Forelimb muscle (tissue), 1 donor: ENCODE results near the gene NF1. TPM values are rescaled to one million over a fixed set of nuclear protein-coding genes. Genes with fewer than 3 reads are reported as not detected.
A peak's percentile ranks its signal among the peaks of the same experiment; 100 is the strongest.
"Not testable (repeated sequence)": the region's sequence is repeated elsewhere in the genome, so short reads cannot be mapped to it uniquely, and the experiment has no call there.

Source experiments
- DNase-seq: peaks from one replicate; pipeline ENCODE4 v3.0.0-alpha.2; 2013; ENCODE audit warnings: low read depth
- polyA plus RNA-seq: library from polyadenylated mRNA; unstranded; fragments of 120-200 nt; gene quantifications from one replicate; pipeline ENCODE4 v1.2.1, GENCODE V29; 2013; ENCODE audit not compliant: insufficient read length

Gene NF1
- polyA plus RNA-seq, 1 donor: 19.3 TPM

DNA sequence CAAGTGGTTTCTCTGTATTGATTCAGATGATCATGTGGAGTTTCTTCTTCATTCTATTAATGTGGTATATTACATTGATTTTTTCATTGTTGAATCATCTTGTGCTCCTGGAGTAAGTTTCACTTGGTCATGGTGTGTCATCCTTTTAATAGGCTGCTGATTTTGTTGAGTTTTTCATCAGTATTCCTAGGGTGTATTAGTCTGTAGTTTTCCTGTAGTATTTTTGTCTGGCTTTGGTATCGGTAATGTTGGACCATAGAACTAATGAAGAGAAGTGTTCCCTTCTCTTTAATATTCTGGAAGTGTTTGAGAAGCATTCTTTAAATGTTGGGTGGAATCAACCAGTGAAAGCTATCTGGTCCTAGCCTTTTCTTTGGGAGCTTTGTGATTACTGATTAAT lies 103.2 kb downstream of the NF1 start:
- DNase-seq: no peak

DNA sequence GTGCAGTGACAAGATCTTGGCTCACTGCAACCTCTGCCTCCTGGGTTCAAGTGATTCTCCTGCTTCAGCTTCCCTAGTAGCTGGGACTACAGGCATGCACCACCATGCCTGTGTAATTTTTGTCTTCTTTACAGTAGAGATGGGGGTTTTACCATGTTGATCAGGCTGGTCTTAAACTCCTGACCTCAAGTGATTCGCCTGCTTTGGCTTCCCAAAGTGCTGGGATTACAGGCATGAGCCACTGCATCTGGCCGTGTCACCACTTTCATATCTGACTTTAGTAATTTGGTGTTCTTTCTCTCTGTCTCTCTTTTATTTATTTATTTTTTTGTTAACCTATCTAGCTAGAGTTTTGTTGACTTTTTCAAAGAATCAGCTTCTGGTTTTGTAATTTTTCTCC lies 103.9 kb downstream of the NF1 start:
- not testable (repeated sequence) for DNase-seq

DNA sequence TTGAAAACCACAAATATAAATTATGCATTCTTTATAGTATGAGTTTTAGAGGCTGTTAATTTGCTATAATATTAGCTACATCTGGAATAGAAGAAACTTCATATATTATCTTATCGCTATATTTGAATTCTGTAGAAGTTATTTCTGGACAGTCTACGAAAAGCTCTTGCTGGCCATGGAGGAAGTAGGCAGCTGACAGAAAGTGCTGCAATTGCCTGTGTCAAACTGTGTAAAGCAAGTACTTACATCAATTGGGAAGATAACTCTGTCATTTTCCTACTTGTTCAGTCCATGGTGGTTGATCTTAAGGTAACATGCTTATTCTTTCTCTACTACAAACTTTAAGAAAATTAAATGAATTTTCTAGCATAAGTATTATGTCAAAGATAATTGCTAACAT lies 105.5 kb downstream of the NF1 start:
- no peak for DNase-seq

DNA sequence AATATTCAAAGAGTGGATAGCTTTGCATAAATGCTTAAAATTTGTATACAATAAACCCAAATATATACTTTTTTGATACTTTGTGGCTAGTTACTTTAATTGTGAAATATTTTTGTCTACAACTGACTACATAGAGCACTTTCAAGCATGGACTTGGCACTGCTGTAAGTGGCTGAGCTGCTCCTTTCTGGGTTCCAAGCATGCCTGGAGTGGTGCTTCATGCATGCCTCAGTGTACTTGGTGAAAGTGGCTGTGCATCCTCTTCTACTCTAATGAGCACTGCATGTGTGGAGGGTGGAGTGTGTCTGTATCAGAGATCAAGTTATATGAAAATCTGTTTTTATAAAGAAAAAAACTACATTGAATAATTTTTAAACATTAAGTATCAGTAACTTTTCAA lies 108.2 kb downstream of the NF1 start:
- DNase-seq: no peak

DNA sequence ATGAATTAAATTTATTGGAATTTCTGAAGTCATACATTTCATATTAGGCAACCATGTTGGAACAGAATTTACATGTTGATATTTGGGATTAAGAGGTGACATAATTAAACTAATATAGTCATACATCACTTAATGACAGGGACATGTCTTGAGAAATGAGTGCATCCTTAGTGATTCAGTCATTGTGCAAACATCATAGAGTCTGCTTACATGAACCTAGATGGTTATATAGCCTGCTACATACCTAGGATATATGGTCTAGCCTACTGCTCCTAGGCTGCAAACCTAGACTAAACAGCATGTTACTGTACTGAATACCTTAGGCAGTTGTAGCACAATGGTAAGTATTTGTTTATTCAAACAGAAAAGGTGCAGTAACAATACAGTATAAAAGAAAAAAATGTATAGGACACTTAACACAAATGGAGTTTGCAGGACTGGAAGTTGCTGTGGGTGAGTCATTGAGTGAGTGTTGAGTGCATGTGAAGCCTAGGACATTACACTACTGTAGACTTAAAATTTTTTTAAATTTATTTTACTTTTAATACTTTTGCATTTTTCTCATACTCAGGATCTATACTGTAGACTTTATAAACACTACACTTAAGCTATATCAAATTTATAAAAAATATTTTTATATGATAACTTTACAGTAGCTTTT lies 116.7 kb downstream of the NF1 start:
- DNase-seq: no peak

DNA sequence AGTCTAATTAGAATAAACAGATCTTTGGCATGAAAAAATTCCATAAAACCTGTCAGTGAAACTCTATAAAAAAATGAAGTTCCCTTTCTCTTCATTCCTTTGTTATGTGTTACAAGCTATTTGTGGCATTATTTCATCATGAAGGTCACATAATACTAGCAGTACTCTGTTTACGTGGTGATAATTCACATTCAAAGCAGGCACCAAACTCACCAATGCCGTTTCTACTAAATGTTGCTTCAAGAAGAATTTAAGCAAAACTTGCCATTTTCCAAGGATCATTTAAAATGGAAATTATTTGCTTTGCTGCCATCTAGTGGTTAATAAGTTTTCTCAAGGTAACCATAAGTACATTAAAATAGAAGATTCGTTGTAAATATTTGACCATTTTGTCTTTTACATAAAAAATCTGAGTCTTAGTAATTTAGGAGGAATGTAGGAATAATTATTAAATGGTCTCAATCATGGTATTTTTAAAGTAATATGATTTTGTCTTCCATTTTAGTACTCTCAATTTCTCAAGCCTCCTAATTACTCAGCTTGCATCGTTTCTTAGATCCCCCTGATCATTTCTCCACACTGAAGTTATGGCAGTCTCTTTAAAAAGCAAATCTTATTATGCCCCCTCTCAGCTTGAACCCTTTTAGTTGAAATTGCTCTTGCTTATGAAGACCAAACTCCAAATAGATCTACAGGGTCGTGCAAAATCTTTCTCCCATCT lies 121.4 kb downstream of the NF1 start:
- peak; percentile 52 for DNase-seq

DNA sequence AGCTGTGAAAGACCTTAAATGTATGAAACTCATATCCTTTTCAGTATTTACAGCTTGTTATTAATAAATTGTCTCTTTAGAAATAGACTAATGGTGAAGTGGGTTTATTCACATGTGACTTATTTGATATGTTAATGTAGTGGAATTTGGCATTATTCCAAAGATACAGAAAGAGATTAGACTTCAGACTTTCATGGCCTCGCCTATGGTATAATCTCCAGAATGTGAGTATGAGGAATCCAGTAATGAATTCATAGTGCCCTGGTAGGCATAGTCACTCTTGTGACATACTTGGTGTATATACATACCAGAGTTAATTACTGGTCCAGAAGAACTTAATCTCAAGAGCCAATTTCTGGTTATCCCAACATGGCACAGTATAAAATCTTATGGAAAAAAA lies 129.6 kb downstream of the NF1 start:
- no peak for DNase-seq

DNA sequence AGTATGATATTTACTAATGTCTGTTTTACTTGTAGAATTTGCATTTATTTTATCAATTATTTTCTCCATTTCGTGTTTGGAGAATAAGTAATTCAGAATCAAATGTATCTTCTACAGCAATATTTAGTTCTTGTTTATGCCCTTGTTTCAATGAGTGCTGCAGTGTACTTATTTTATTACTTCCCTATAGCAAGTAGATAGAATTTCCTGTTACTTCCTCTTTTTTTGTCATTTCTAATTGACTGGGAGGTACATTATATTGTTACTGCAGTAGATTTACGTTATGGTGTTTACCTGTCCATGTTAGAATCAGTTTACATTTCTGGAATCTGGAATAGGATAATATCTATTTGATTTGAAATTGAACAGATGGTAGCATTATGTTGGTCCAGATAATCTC lies 131.1 kb downstream of the NF1 start:
- DNase-seq: no peak

DNA sequence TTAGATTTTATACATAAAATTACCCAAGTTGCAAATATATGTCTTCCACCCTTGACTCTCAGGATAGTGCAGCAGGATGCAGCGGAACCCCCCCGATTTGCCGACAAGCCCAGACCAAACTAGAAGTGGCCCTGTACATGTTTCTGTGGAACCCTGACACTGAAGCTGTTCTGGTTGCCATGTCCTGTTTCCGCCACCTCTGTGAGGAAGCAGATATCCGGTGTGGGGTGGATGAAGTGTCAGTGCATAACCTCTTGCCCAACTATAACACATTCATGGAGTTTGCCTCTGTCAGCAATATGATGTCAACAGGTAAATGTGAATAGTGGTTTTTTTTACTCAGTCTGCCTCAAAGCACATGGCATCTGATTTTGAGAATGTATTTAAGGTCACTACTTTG lies 131.6 kb downstream of the NF1 start:
- DNase-seq: no peak

DNA sequence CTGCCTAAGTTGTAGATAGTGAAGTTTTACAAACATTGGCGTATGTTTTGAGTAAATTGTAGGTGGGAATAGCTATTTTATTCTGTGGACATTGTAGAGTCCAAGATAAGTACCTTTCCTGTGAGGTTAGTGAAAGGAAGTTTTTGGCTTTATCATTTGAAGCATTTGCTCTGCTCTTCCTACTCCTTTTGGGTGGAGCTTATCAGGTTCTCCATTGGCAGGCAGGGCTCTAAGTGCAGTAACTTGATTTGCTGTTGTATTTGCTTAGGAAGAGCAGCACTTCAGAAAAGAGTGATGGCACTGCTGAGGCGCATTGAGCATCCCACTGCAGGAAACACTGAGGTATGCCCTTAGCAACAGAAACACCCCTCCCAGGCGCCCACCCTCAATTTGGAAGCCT lies 132.2 kb downstream of the NF1 start:
- no peak for DNase-seq

DNA sequence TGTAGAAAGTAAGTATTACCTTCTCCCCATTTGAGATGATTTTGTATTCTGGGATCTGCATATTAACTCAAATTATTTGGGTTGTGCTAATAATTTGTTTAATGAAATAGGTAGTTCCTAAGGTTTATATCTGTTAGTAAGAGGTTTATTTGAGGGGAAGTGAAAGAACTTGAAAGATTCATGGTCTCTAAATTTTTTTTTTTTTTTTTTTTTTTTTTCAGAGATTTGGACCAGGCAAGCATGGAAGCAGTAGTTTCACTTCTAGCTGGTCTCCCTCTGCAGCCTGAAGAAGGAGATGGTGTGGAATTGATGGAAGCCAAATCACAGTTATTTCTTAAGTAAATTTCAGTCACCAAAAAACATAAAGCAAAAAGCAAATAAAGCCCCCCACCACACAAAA lies 137.1 kb downstream of the NF1 start:
- no peak for DNase-seq

DNA sequence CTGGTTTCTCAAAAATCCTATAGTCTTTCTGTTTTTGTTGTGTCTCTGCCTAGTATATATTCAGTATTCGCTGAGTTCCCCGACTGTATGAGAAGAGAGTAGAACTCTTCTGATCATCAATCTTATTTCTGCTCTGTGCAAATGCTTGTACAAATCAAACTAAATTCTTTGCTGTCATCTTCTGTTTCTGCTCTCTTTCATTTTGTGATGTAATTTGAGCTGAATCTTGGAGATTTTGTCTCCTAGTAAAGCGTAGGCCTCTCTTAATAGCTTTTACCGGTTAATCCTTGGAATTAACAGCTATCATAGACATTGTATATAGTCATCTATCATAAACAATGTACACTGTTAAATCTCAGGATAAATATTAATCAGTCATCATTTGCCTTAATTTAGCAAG lies 140.3 kb downstream of the NF1 start:
- no peak for DNase-seq

DNA sequence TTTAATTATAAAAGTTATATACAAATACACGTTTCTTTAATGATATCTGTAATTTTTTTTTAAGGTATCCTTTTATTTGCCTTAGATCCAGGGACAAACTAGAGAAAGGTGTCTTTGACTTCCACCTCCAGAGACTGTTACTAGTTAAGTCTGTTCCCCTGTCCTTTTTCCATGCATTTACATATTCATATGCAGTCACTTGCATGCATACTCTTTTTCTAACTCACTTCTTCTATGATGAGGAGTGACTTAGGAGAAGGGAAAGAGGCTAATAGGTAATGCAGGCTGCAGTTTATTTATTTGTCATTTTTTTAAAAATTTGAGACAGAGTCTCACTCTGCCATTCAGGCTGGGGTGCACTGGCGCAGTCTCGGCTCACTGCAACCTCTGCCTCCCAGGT lies 141.4 kb downstream of the NF1 start:
- DNase-seq: no peak

DNA sequence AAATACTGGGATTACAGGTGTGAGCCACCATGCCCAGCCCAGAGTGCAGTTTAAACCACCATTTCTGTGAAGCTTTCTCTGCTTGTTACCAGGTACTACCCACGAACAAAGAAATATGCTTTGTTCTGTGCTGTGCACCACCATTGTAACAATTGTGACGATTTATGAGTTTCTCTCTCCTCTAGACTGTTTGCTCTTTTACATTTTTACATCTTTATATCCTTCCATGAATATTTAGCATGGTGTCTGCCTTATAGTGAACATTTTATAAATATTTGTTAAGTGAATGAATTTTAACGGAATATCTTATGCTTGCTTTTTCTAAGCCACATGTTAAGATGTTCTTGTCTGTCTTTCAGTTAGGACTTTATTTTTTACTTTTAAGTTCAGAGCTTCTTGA lies 141.9 kb downstream of the NF1 start:
- DNase-seq: no peak

DNA sequence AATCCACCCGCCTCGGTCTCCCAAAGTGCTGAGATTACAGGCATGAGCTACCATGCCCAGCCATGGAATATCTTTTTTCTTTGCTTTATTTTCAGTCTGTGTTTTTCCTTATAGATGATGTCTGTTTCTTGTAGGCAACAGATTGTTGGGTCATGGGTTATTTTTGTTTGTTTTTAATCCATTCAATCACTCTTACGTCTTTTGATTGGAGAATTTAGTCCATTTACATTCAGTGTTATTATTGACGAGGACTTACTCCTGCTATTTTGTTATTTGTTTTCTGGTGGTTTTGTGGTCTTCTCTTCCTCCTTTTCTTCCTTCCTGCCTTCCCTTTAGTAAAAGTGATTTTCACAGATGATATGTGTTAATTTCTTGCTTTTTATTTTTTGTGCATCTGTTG lies 146.3 kb downstream of the NF1 start:
- DNase-seq: no peak

DNA sequence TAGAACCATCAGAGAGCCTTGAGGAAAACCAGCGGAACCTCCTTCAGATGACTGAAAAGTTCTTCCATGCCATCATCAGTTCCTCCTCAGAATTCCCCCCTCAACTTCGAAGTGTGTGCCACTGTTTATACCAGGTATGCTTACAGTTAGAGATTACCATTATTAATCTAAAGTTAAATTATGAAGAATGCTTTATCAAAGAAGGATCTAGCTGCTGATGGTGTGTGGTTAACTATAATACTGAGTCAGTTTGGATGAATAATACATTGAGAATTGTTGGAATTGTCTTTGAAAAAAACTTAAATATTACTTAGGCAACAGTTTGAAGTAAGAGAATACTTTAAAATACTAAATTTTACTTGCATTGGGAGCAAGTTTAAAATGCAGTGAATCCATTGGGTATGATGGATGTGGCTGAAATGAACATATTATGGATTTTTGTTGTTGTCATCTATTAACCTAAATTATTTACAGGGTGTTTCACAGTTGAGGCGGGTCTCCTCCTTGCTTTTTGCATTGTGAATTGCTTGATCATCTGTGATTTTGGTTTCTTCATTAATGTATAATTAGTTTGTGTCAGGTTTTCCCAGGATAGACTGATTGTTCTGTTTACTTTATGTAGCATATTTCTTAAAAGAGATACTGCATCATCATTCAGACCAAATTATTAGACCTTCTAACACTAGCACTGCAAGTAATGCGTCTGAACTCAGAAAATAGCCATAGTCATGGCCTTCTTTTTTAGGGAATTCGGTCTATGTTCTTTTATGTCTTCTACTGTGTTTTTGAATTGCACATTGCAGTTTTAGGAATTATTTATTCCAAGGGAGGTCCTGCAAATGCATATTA lies 154.4 kb downstream of the NF1 start:
- DNase-seq: no peak

DNA sequence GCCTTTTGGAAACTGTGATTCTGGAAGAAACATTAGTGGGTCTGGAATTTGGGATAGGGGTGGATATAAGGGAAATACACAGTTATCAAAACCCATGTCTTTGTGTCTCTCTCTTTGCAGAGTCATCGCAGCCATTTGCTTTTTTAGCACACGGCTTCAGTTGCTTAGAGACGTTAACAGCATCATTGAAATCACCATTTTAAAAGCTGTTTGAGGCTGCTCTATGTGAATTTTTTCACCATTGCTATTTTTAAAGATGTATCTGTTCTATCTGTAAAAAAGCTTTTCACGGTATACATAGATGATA lies 155.0 kb downstream of the NF1 start:
- no peak for DNase-seq

DNA sequence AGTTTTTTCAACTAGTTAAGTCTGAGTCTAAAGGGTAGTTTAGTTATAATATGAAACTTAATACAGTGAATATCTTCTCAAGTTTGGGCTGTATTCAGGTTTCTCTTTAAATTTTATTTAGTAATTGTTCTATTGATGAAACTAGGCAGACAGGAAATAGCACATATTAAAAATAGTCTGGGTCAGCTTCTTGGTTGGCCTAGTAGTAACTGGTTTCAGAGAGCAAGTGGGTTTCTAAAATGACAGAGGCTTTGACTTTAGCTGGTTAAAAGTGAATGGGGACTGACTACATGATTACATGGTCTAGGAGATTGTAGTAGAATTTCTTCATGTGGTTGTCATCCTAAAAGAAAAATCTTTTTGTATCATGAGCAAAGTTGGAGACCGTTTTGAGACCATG lies 155.5 kb downstream of the NF1 start:
- DNase-seq: no peak

DNA sequence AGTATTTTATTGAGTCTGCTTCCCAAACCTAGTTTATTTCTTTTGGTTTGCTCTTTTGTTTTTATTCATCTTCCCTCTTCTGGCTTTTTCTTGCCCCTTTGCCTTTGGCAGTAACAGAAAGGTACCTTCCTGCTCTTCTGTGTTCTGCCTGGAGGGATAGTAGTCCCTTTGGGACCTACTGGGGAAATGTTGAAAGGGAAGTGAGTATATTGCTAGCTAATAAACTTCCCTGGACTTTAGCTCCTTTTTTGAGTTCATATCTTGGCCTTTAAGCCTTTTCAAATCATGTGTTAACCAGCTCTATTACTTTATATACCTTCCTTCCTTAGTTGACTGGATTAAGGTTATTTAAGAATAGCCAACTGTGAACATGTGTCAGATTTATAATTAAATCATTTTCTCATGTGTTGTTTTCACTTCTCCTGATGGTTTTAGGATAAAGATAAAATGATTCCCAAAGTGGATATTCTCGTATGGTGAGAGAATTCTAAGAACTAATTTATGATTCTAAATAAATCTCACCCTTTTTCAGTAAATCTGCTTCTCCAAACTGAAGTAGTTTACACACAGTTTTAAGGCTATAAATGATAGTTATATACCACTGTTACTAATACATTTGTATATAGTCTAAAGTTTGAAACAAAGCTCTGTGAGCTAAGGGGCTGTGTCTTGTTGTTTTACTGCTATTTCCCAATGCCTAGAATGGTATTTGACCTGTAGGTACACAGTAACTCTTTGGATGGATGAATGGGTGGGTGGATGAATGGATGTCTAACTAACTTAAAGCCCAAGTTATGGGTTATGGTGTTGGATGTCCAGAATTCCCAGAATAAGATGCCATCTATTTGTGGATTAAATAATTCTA lies 156.6 kb downstream of the NF1 start:
- no peak for DNase-seq

DNA sequence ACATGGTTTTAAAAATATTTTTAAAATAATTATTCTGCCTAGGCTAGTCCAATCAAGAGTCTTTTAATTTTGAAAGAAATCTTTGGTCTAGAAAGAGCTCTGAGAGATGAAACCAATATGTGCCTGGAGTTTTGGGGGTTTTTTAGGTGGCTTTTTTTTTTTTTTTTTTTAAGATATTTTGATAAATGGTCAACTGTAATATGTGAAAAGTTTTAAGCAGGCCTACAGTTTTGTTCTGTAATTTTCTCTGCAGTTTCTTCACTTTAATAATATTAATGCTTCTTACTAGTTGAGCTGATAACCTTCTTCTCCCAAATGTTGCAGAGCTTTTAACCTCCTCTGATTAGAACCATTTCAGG lies 157.2 kb downstream of the NF1 start:
- no peak for DNase-seq

DNA sequence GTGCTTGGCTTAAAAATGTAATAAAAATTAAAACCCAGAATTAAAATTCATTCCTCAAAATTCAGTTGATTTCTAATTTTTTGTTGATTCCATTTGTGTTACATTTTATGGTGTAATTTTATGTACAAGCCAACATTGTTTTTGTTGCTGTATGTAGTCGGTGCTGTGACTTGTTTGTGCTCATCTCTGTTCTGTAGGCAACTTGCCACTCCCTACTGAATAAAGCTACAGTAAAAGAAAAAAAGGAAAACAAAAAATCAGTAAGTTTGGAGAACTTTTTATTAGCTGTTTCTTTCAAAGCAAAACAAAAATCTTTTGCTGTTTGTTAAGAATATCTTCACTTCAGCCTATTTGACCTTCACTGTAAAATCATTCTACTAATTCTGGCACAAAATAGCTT lies 158.0 kb downstream of the NF1 start:
- no peak for DNase-seq

DNA sequence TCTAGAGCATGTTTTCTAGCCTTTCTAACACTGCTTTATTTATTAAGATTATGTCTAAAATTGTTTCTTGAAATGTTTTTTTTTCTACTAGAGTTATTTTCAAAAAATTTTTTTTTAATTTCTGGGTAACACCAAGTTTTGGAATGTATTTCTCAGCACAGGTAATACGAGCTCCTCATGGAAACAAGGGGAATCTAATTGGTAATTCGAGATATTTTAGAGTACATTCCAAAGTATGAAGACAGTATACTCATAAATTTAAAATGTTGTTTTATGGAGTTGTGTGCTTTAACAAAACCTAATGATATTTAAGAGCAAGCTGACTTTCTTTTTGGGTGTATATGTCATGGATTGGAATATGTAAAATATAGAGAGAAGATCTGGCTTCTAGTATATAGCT lies 159.9 kb downstream of the NF1 start:
- no peak for DNase-seq
